ENCODE data around the gene MIPEP. TPM values are rescaled to one million over a fixed set of nuclear protein-coding genes. Genes with fewer than 3 reads are reported as not detected.

MIPEP gene
- total RNA-seq, 2 experiments from 2014 or later = 3.9 to 4.8 TPM

DNA sequence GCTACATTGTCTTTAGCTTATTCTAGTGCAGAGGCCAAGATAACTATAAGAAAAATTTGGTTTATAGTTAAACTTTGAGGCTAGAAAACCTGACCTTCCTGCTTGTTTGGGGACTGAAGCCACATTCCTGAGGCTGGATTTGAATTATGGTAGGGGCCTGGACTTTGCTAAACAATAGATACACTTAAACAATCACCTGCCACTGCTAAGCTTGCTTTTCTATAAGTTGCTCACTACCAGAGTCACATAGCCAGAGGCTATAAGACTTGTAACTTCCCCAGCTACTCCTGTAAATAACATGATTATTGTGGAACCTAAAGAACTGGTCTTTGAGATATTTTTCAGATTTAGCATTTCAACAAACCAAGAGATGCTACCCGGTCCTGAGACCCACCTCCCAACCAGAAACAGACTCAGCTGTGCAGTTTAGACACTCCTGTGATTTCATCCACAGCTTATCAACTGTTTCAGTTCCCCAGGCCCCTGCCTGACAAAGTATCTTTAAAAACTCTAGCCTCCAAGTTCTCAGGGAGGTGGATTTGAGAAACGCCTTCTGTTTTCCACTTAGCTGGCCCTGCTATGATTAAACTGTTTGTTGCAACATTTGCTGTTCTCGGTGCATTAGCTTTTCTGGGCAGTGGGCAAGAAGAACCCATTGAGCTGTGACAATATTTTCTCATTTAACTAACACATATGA is 77.7 kb downstream of the MIPEP start:
- no peaks in the 10 kb centered on the region for H3K27me3 Mint-ChIP-seq
- ATAC-seq (ENCODE audit: poor library complexity) (no peak), DNase-seq (no peak)
- Histone ChIP-seq H3K27me3 (ENCODE audit: control insufficient read depth in 1 of 2, insufficient read depth in 2 of 2, low read length in 2 of 2) (no peaks in the 10 kb centered on the region), H3K36me3 (ENCODE audit: insufficient read depth, low read length) (no peaks in the 10 kb centered on the region), H3K9me3 (ENCODE audit: control insufficient read depth in 1 of 2, insufficient read depth in 1 of 2, low read length in 2 of 2) (no peaks in the 10 kb centered on the region), H3K4me3 (ENCODE audit: low read length) (no peak overlapping the region), H3K4me1 (ENCODE audit: insufficient read depth, low read length) (no peaks in the 10 kb centered on the region), H3K27ac (ENCODE audit: low read depth in 1 of 2, low read length in 2 of 2) (no peak overlapping the region)
- POLR2A ChIA-PET = no interaction called here
- no peaks in the 10 kb centered on the region for H3K4me1 Mint-ChIP-seq (ENCODE audit: low read depth)
- H3K27ac Mint-ChIP-seq = no peak overlapping the region
- no peak for TF ChIP-seq CTCF (IDR thresholded peaks at IDR 0.05)
- no peak overlapping the region for H3K4me3 Mint-ChIP-seq
- CTCF ChIA-PET = interaction anchor here (1.1 to 1.2 kb wide), 2 partner anchors 33 to 41 kb away, joined by 3 to 4 read pairs; no protein-coding TSS in a partner anchor
- no peaks in the 10 kb centered on the region for H3K9me3 Mint-ChIP-seq
- intact Hi-C loops (cut with DNase I, micrococcal nuclease) = no loop called here
- H3K36me3 Mint-ChIP-seq (ENCODE audit: low read depth) = peaks cover 16% of the 10 kb centered on the region

GRCh38 chr13:23810685-23811240 is 78.4 kb downstream of the MIPEP start:
- Histone ChIP-seq H3K4me1 (ENCODE audit: insufficient read depth, low read length) (no peaks in the 10 kb centered on the region), H3K27me3 (ENCODE audit: control insufficient read depth in 1 of 2, insufficient read depth in 2 of 2, low read length in 2 of 2) (no peaks in the 10 kb centered on the region), H3K4me3 (ENCODE audit: low read length) (no peak overlapping the region), H3K9me3 (ENCODE audit: control insufficient read depth in 1 of 2, insufficient read depth in 1 of 2, low read length in 2 of 2) (no peaks in the 10 kb centered on the region), H3K27ac (ENCODE audit: low read depth in 1 of 2, low read length in 2 of 2) (no peak overlapping the region), H3K36me3 (ENCODE audit: insufficient read depth, low read length) (no peaks in the 10 kb centered on the region)
- DNase-seq (no peak), ATAC-seq (ENCODE audit: poor library complexity) (no peak)
- ChIA-PET POLR2A (no interaction called here), CTCF (interaction anchor here (1.1 to 1.2 kb wide), 2 partner anchors 34 to 41 kb away, joined by 3 to 4 read pairs; no protein-coding TSS in a partner anchor)
- Mint-ChIP-seq H3K4me1 (ENCODE audit: low read depth) (no peaks in the 10 kb centered on the region), H3K36me3 (ENCODE audit: low read depth) (peaks cover 18% of the 10 kb centered on the region), H3K9me3 (no peaks in the 10 kb centered on the region), H3K27ac (no peak overlapping the region), H3K4me3 (no peak overlapping the region), H3K27me3 (no peaks in the 10 kb centered on the region)
- no peak for TF ChIP-seq CTCF (IDR thresholded peaks at IDR 0.05)
- intact Hi-C loops (cut with DNase I, micrococcal nuclease) = no loop called here

- Mint-ChIP-seq H3K4me1 (ENCODE audit: low read depth) (no peaks in the 10 kb centered on the region), H3K9me3 (no peaks in the 10 kb centered on the region), H3K4me3 (no peak overlapping the region), H3K27me3 (no peaks in the 10 kb centered on the region), H3K36me3 (ENCODE audit: low read depth) (peaks cover 36% of the 10 kb centered on the region), H3K27ac (no peak overlapping the region)
- no peak for DNase-seq
- H3K27me3 ChIP-seq (ENCODE audit: control insufficient read depth in 1 of 2, insufficient read depth in 2 of 2, low read length in 2 of 2) = no peaks in the 10 kb centered on the region
- TF ChIP-seq CTCF (IDR thresholded peaks at IDR 0.05) = no peak
- no peak overlapping the region for H3K27ac ChIP-seq (ENCODE audit: low read depth in 1 of 2, low read length in 2 of 2)
- no peaks in the 10 kb centered on the region for H3K9me3 ChIP-seq (ENCODE audit: control insufficient read depth in 1 of 2, insufficient read depth in 1 of 2, low read length in 2 of 2)
- H3K36me3 ChIP-seq (ENCODE audit: insufficient read depth, low read length) = no peaks in the 10 kb centered on the region
- intact Hi-C loops (cut with DNase I, micrococcal nuclease) = no loop called here
- no peaks in the 10 kb centered on the region for H3K4me1 ChIP-seq (ENCODE audit: insufficient read depth, low read length)
- CTCF ChIA-PET = no interaction called here
- no peak overlapping the region for H3K4me3 ChIP-seq (ENCODE audit: low read length)
- ATAC-seq (ENCODE audit: poor library complexity) = no peak
- POLR2A ChIA-PET = no interaction called here
These were observed 80.4 kb downstream of the MIPEP start for GRCh38 chr13:23808803-23809202.
